Gastrocnemius medialis (tissue), 4 donors: ENCODE measurements around the gene MCF2L2.

Experiments used
- CTCF ChIP-seq, 5 experiments: fragments of 450-650 bp in 3 of 5; fragments of 200-600 bp in 2 of 5; sonication (generic) in 2 of 5; IDR thresholded peaks in 4 of 5; conservative IDR thresholded peaks in 1 of 5; 1 replicate in 4 of 5; 2 replicates in 1 of 5; pipeline ENCODE4 v1.5.1; 2016 to 2019; ENCODE audit warnings: antibody characterized with exemption in 5 of 5, mild to moderate bottlenecking in 3 of 5, moderate library complexity in 3 of 5
- POLR2A ChIP-seq, 2 donors: fragments of 450-650 bp; IDR thresholded peaks; one replicate each; pipeline ENCODE4 v1.6.1; 2017; ENCODE audit warnings: antibody characterized with exemption in 2 of 2, mild to moderate bottlenecking in 2 of 2, moderate library complexity in 2 of 2

GRCh38 chr3:183449791-183450190 lies 21.4 kb upstream of the MCF2L2 start:
- no peak for TF ChIP-seq CTCF (IDR thresholded peaks at IDR 0.05 in 4 of 5, conservative IDR thresholded peaks at IDR 0.05 in 1 of 5)
- TF ChIP-seq POLR2A (IDR thresholded peaks at IDR 0.05) = no peak
